Lower leg skin (tissue), 4 donors: ENCODE measurements around the gene CD300LG. TPM values are rescaled to one million over a fixed set of nuclear protein-coding genes. Genes with fewer than 3 reads are reported as not detected.

Source experiments
- DNase-seq, 2 donors: peaks; one replicate each; pipeline ENCODE4 v3.0.0-alpha.2; 2019; ENCODE audit warnings: low spot score in 2 of 2
- H3K4me3 ChIP-seq: fragments of 200-600 bp; sonication (generic); 2 replicates; pipeline ENCODE4 v1.5.1; 2017; ENCODE audit warnings: mild to moderate bottlenecking, low read depth; ENCODE audit not compliant: poor library complexity, severe bottlenecking
- POLR2A ChIP-seq, 2 donors: fragments of 450-650 bp; IDR thresholded peaks; one replicate each; pipeline ENCODE4 v1.6.1; 2016 to 2017; ENCODE audit warnings: antibody characterized with exemption in 2 of 2, mild to moderate bottlenecking in 1 of 2, moderate library complexity in 1 of 2
- WGBS, 2 donors: methylation state at CpG; one replicate each; pipeline ENCODE4 v1.1.5; 2018; 5-methylcytosine and 5-hydroxymethylcytosine counted together
- intact Hi-C: fragments of 100-400 bp; cut with DNase I; formaldehyde crosslinking; loops from one replicate; pipeline ENCODE4 v1.15.0; 2023; ENCODE audit warnings: low total_unique reads
- total RNA-seq, 4 donors: library from RNA; depleted of rRNA; stranded (reverse); fragments of >200 nt; gene quantifications; one replicate each; pipeline ENCODE4 v1.1.0, GENCODE V29; 2016
- TF ChIP-seq, protein P1 (sequence below), 3 donors: fragments of 450-650 bp; IDR thresholded peaks; one replicate each; pipeline ENCODE4 v1.5.1; 2016; ENCODE audit warnings: antibody characterized with exemption in 3 of 3, mild to moderate bottlenecking in 3 of 3, moderate library complexity in 2 of 3

The CD300LG gene
- total RNA-seq, 4 donors from 2014 or later = 6.2 to 9.7 (median 9.0) TPM

DNA sequence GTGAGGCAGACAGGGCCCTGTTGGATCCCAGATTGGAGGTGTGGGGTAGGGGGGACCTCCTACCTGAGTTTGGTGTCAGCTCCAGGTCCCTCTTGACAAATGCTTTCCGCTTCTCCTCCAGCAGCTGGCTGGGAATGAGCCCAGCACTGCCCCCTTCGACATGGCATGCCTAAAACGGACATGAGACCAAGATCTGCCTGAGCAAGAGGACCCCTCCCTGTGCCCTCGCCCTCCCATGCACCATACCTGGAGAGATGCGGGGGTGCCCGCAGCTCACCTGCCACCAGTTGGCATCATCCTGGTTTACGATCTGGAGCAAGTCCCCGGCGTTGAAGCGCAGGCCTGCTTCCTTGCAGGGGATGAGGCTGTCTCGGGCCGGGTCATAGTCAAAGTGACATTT is 34.2 kb downstream of the CD300LG start:
- 93 to 94% methylated on average over 10 to 12 of the region's 12 CpGs for WGBS, 2 donors
- intact Hi-C loops = no loop called here
- no peak overlapping the region for H3K4me3 ChIP-seq
- no peak for DNase-seq
- TF ChIP-seq POLR2A (IDR thresholded peaks at IDR 0.05) = no peak
- TF ChIP-seq, protein P1, sequence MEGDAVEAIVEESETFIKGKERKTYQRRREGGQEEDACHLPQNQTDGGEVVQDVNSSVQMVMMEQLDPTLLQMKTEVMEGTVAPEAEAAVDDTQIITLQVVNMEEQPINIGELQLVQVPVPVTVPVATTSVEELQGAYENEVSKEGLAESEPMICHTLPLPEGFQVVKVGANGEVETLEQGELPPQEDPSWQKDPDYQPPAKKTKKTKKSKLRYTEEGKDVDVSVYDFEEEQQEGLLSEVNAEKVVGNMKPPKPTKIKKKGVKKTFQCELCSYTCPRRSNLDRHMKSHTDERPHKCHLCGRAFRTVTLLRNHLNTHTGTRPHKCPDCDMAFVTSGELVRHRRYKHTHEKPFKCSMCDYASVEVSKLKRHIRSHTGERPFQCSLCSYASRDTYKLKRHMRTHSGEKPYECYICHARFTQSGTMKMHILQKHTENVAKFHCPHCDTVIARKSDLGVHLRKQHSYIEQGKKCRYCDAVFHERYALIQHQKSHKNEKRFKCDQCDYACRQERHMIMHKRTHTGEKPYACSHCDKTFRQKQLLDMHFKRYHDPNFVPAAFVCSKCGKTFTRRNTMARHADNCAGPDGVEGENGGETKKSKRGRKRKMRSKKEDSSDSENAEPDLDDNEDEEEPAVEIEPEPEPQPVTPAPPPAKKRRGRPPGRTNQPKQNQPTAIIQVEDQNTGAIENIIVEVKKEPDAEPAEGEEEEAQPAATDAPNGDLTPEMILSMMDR (IDR thresholded peaks at IDR 0.05) = no peak

DNA sequence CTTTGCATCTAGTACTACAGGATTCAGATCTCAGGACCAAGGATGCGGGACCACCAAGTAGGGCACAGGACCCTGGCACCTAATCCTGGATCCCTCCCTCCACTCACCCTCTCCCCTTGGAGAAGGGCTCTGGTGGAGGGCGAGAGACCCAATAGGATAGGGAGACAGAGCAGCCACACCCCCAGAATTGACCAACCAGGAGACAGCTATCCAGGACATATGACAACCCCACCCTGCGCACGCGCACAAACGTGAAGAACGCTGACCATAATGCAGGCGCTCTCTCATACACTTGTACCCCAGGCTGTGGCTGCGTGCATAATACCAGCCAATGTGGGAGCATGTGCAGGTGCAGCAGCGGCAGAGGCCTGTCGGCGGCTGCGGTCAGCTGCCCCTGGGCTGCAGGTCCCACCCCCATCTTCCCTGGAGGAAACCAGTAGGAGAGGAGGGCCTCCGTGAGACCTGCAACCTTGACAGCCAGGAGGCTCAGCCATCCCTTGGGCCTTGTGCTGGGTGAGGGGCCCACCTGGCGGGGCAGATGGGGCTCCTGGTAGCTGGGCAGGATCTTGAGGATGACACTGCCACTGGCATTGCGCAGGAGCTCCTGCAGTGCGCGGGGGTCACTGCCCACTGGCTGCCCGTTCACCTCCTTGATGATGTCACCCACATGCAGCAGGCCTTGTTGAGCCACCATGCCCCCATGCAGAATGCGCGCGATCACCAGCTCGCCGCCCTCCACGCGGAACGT is 35.0 kb downstream of the CD300LG start:
- H3K4me3 ChIP-seq = no peak overlapping the region
- 94 to 95% methylated on average over 26 to 27 of the region's 27 CpGs for WGBS, 2 donors
- DNase-seq = no peak
- TF ChIP-seq, protein P1 (IDR thresholded peaks at IDR 0.05) = no peak
- intact Hi-C loops = no loop called here

DNA sequence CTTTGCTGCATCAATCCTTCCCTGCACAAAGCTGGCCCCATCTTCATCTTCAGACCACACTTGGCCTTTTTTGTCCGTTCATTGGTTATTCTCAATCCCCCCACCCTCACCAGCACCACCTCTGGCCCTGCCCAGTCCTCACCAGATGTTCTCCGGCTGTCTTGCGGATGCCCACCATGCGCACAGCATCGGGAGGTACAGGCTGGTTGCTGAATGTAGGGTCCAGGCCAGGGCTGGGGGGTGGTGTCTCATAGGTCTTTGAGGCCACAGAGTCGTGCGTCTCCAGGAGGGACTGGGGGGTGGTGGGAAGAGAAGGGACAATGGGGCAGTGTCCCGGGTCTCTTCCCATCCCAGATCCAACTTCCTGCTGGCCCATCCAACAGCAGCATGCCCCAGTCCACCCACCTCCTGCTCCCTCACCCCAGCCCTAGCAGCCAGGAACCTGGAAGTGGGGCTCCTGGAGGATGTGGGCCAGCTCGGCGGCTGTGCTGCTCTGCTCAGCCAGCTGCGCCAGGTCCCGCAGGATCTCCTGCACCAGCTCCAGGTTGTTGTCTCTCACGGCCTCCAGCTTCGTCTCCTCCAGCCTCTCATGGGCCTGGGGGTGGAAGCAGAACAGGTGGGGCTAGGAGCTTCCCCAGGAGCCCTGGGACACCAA is 35.9 kb downstream of the CD300LG start:
- WGBS, 2 donors = 82 to 95% methylated on average over 12 to 14 of the region's 14 CpGs
- DNase-seq = no peak
- intact Hi-C loops = no loop called here
- no peak overlapping the region for H3K4me3 ChIP-seq
- TF ChIP-seq POLR2A (IDR thresholded peaks at IDR 0.05) = no peak
- TF ChIP-seq, protein P1 (IDR thresholded peaks at IDR 0.05) = no peak

DNA sequence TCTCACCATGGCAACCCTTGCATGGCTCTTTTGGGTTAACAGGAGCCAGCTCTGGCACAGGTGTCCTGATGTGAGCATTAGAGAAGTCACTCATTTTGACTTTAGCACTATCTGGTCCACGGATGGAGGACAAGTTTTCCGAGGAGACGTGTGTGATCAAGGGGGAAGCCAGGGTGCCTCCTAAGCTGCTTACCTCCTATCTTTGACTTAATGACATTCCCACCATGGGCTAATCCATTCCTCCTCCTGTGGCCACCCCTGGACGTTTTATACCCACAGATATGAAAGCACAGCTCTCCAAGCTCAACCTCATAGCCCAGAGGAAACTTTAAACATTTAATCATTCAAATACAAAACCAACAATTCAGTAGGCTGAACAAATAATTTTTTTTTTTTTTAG is 41.6 kb downstream of the CD300LG start:
- DNase-seq = no peak
- intact Hi-C loops = no loop called here
- TF ChIP-seq, protein P1 (IDR thresholded peaks at IDR 0.05) = no peak
- no peak for TF ChIP-seq POLR2A (IDR thresholded peaks at IDR 0.05)
- whole genome bisulfite sequencing, 2 donors = 84 to 86% methylated on average over 4 of the region's 4 CpGs
- no peak overlapping the region for H3K4me3 ChIP-seq

DNA sequence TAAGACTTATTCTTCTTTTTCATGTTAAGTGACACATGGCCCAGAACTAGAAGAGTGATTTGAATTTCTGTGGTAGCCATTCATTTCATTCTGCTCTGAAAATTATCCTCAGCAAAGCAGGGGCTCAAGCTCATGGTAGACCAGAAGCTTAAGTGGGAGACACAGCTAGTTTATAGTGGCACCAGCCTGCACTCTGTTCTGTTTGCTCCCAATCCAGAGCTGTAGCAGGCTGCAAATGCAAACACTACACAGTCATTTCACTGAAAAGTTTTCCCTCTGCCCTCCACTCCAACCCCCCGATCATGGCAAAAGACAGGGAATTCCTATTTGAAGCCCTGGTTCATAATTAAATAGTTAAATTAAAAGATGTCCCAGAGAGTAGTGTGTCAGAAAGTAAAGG is 43.3 kb downstream of the CD300LG start:
- intact Hi-C loops = no loop called here
- TF ChIP-seq POLR2A (IDR thresholded peaks at IDR 0.05) = no peak
- TF ChIP-seq, protein P1 (IDR thresholded peaks at IDR 0.05) = no peak
- WGBS, 2 donors = 95 to 100% methylated on average over 1 of the region's 1 CpG
- no peak overlapping the region for H3K4me3 ChIP-seq
- no peak for DNase-seq
